H9 (cell line): ENCODE data around the gene TANC2. TPM values are rescaled to one million over a fixed set of nuclear protein-coding genes. Genes with fewer than 3 reads are reported as not detected.
A peak's percentile ranks its signal among the peaks of the same experiment; 100 is the strongest.

ENCODE experiments used
- DNase-seq: peaks from one replicate; pipeline ENCODE4 v3.0.0-alpha.2; 2017
- H2AFZ ChIP-seq: one replicate; pipeline ENCODE4 v1.6.1; 2013; ENCODE audit warnings: mild to moderate bottlenecking, low read length, control low read depth, moderate library complexity
- H2AK5ac ChIP-seq: 2 replicates; pipeline ENCODE4 v1.6.1; 2013; ENCODE audit warnings: low read length, control low read depth, mixed read lengths; ENCODE audit not compliant: insufficient read length
- H2BK120ac ChIP-seq: one replicate; pipeline ENCODE4 v1.6.1; 2013; ENCODE audit warnings: low read depth, mild to moderate bottlenecking, low read length, control low read depth, inconsistent platforms; ENCODE audit not compliant: poor library complexity, severe bottlenecking
- H2BK12ac ChIP-seq: 2 replicates; pipeline ENCODE4 v1.6.1; 2013; ENCODE audit warnings: low read length, control low read depth, mixed read lengths, low read depth; ENCODE audit not compliant: insufficient read length
- H2BK15ac ChIP-seq: 2 replicates; pipeline ENCODE4 v1.6.1; 2013; ENCODE audit warnings: low read depth, low read length, control low read depth
- H2BK20ac ChIP-seq: one replicate; pipeline ENCODE4 v1.6.1; 2013; ENCODE audit warnings: low read depth, mild to moderate bottlenecking, low read length, control low read depth, inconsistent platforms; ENCODE audit not compliant: poor library complexity, severe bottlenecking
- H2BK5ac ChIP-seq: 2 replicates; pipeline ENCODE4 v1.6.1; 2013; ENCODE audit warnings: low read length, control low read depth, mixed read lengths; ENCODE audit not compliant: insufficient read length
- H3K14ac ChIP-seq: 2 replicates; pipeline ENCODE4 v1.6.1; 2013; ENCODE audit warnings: low read length, control low read depth; ENCODE audit not compliant: insufficient read depth
- H3K18ac ChIP-seq: 2 replicates; pipeline ENCODE4 v1.6.1; 2013; ENCODE audit warnings: low read depth, mild to moderate bottlenecking, mixed read lengths, low read length, control low read depth; ENCODE audit not compliant: insufficient read length
- H3K23ac ChIP-seq: 2 replicates; pipeline ENCODE4 v1.6.1; 2013; ENCODE audit warnings: low read length, control low read depth, mixed read lengths, low read depth; ENCODE audit not compliant: insufficient read length
- H3K23me2 ChIP-seq: 2 replicates; pipeline ENCODE4 v1.6.1; 2013; ENCODE audit warnings: low read depth, mild to moderate bottlenecking, mixed read lengths, low read length, control low read depth; ENCODE audit not compliant: insufficient read length, poor library complexity, severe bottlenecking
- H3K27ac ChIP-seq: 2 replicates; pipeline ENCODE4 v1.5.1; 2013; ENCODE audit warnings: low read length, control low read depth, mixed read lengths, low read depth; ENCODE audit not compliant: insufficient read length
- H3K27me3 ChIP-seq: 2 replicates; pipeline ENCODE4 v1.6.1; 2013; ENCODE audit warnings: low read length, control low read depth, inconsistent platforms; ENCODE audit not compliant: insufficient read depth
- H3K4ac ChIP-seq: 2 replicates; pipeline ENCODE4 v1.6.1; 2013; ENCODE audit warnings: low read depth, mild to moderate bottlenecking, control low read depth, inconsistent platforms, low read length, moderate library complexity
- H3K4me1 ChIP-seq: 2 replicates; pipeline ENCODE4 v1.6.1; 2013; ENCODE audit warnings: low read length, control low read depth, inconsistent platforms; ENCODE audit not compliant: insufficient read depth
- H3K4me2 ChIP-seq: 2 replicates; pipeline ENCODE4 v1.6.1; 2013; ENCODE audit warnings: low read length, control low read depth, mixed read lengths; ENCODE audit not compliant: insufficient read length, insufficient read depth
- H3K56ac ChIP-seq: 2 replicates; pipeline ENCODE4 v1.6.1; 2013; ENCODE audit warnings: low read depth, mild to moderate bottlenecking, mixed read lengths, low read length, control low read depth; ENCODE audit not compliant: insufficient read length
- H3K79me1 ChIP-seq: 2 replicates; pipeline ENCODE4 v1.6.1; 2013; ENCODE audit warnings: low read depth, mild to moderate bottlenecking, moderate library complexity, low read length, control low read depth, inconsistent platforms; ENCODE audit not compliant: insufficient read depth, poor library complexity, severe bottlenecking
- H3K79me2 ChIP-seq: 2 replicates; pipeline ENCODE4 v1.6.1; 2013; ENCODE audit warnings: low read length, control low read depth, inconsistent platforms; ENCODE audit not compliant: insufficient read depth
- H3K9ac ChIP-seq: 2 replicates; pipeline ENCODE4 v1.6.1; 2013; ENCODE audit warnings: low read length, control low read depth, mixed read lengths; ENCODE audit not compliant: insufficient read length; ENCODE audit errors: extremely low read depth
- H3K9me3 ChIP-seq: one replicate; pipeline ENCODE4 v1.6.1; 2013; ENCODE audit warnings: low read depth, low read length, inconsistent platforms; ENCODE audit not compliant: control insufficient read depth
- H3T11ph ChIP-seq: one replicate; pipeline ENCODE4 v1.6.1; 2013; ENCODE audit warnings: mild to moderate bottlenecking, low read length, control low read depth, inconsistent platforms
- H4K20me1 ChIP-seq: one replicate; pipeline ENCODE4 v1.6.1; 2013; ENCODE audit not compliant: control insufficient read depth, insufficient read length, insufficient read depth
- H4K5ac ChIP-seq: 2 replicates; pipeline ENCODE4 v1.6.1; 2013; ENCODE audit warnings: low read depth, mild to moderate bottlenecking, mixed read lengths, low read length, control low read depth; ENCODE audit not compliant: insufficient read length
- H4K8ac ChIP-seq: replicated peaks from 2 replicates; pipeline ENCODE4 v1.6.1; 2013; ENCODE audit warnings: low read length, control low read depth, mixed read lengths, low read depth; ENCODE audit not compliant: insufficient read length
- H4K91ac ChIP-seq: 2 replicates; pipeline ENCODE4 v1.6.1; 2013; ENCODE audit warnings: low read depth, mild to moderate bottlenecking, moderate library complexity, mixed read lengths, low read length, control low read depth; ENCODE audit not compliant: insufficient read length
- H3K27ac Mint-ChIP-seq, 3 experiments: 2 replicates in 2 of 3; 3 replicates in 1 of 3; pipeline ENCODE4 v1.8.0; 2020 to 2021; ENCODE audit warnings: mixed read lengths in 3 of 3, mild to moderate bottlenecking in 1 of 3, moderate library complexity in 1 of 3
- H3K27me3 Mint-ChIP-seq: 2 replicates; pipeline ENCODE4 v1.8.0; 2021; ENCODE audit warnings: low read depth, mild to moderate bottlenecking, moderate library complexity, mixed read lengths
- H3K36me3 Mint-ChIP-seq, 3 experiments: 2 replicates in 2 of 3; 3 replicates in 1 of 3; pipeline ENCODE4 v1.8.0; 2020 to 2021; ENCODE audit warnings: low read depth in 3 of 3, mixed read lengths in 3 of 3; ENCODE audit not compliant: insufficient read depth in 1 of 3
- H3K4me1 Mint-ChIP-seq, 2 experiments: 2 replicates each; pipeline ENCODE4 v1.8.0; 2020; ENCODE audit warnings: mixed read lengths in 2 of 2
- H3K4me3 Mint-ChIP-seq, 2 experiments: 2 replicates in 1 of 2; 3 replicates in 1 of 2; pipeline ENCODE4 v1.8.0; 2020 to 2021; ENCODE audit warnings: mild to moderate bottlenecking in 2 of 2, mixed read lengths in 2 of 2, moderate library complexity in 1 of 2
- H3K9me3 Mint-ChIP-seq, 2 experiments: 2 replicates in 1 of 2; 3 replicates in 1 of 2; pipeline ENCODE4 v1.8.0; 2020; ENCODE audit warnings: mild to moderate bottlenecking in 2 of 2, mixed read lengths in 2 of 2, moderate library complexity in 1 of 2
- WGBS: extraction: QIAGEN DNeasy Blood & Tissue Kit; methylation state at CpG from one replicate; pipeline ENCODE4 v1.1.7; 2013; ENCODE audit warnings: missing lambda C conversion rate, low lambda C conversion rate, mixed read lengths; ENCODE audit not compliant: insufficient read length; ENCODE audit errors: extremely low coverage; 5-methylcytosine and 5-hydroxymethylcytosine counted together
- total RNA-seq: library from RNA; stranded (reverse); gene quantifications from 2 replicates; pipeline ENCODE4 v1.2.1, GENCODE V29; 2021
- TF ChIP-seq, protein P1 (sequence below): fragments of 200-600 bp; sonication (generic); conservative IDR thresholded peaks from 3 replicates; pipeline ENCODE4 v1.8.0; 2021; ENCODE audit warnings: antibody characterized with exemption, mild to moderate bottlenecking

TANC2 gene
- total RNA-seq, 1 experiment from 2014 or later: 7.3 TPM

DNA sequence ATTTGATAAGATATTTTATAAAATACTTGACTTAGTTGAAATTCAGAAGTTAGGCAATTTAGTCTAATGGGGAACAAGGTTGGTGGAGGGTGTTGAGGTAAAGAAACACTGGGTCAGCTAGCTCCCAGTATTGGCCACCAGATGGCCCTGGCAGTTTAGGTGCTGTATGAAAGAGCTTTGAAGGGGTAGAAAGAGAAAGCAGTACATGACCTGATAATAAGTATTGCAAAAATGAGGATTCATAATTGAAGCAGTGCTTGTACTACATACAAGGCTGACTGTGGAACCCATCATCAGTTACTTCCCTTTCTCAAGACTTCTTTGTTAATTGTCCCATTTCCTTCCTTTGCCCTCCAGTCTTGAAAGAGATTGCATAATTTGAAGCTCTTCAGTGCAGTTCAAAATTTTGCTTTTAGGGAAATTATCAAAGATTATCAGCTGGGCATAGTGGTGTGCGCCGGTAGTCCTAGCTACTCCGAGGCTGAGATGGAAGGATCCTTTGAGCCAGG, 29.4 kb downstream of the TANC2 start:
- no peak overlapping the region for H2BK20ac ChIP-seq

More for the DNA sequence above, 29.4 kb downstream of the TANC2 start:
- H3K27ac ChIP-seq: no peak overlapping the region
- H4K91ac ChIP-seq: no peak overlapping the region
- H2AFZ ChIP-seq: no peak overlapping the region
- no peak overlapping the region for H3K23ac ChIP-seq
- no peak overlapping the region for H2BK5ac ChIP-seq
- no peaks in the 10 kb centered on the region for H3K23me2 ChIP-seq
- Mint-ChIP-seq H3K27me3 (no peaks in the 10 kb centered on the region; the same call in 1 of the 2 replicates), H3K36me3 (no peaks in the 10 kb centered on the region), H3K27ac (no peak overlapping the region), H3K4me3 (no peak overlapping the region), H3K4me1 (0 out of 4 replicates have a peak, but pooled peaks cover 0 to 3% of the 10 kb centered on the region in 2 experiments), H3K9me3 (no peaks in the 10 kb centered on the region; a peak in 1 of 5 replicates)
- no peak overlapping the region for H2BK15ac ChIP-seq
- H3K4ac ChIP-seq: no peak overlapping the region
- H2BK12ac ChIP-seq: no peak overlapping the region
- H4K8ac ChIP-seq: no peak overlapping the region
- no peaks in the 10 kb centered on the region for H4K20me1 ChIP-seq
- no peak overlapping the region for H3K4me2 ChIP-seq
- TF ChIP-seq, protein P1, sequence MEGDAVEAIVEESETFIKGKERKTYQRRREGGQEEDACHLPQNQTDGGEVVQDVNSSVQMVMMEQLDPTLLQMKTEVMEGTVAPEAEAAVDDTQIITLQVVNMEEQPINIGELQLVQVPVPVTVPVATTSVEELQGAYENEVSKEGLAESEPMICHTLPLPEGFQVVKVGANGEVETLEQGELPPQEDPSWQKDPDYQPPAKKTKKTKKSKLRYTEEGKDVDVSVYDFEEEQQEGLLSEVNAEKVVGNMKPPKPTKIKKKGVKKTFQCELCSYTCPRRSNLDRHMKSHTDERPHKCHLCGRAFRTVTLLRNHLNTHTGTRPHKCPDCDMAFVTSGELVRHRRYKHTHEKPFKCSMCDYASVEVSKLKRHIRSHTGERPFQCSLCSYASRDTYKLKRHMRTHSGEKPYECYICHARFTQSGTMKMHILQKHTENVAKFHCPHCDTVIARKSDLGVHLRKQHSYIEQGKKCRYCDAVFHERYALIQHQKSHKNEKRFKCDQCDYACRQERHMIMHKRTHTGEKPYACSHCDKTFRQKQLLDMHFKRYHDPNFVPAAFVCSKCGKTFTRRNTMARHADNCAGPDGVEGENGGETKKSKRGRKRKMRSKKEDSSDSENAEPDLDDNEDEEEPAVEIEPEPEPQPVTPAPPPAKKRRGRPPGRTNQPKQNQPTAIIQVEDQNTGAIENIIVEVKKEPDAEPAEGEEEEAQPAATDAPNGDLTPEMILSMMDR: peak; percentile 75
- no peak overlapping the region for H3K56ac ChIP-seq
- no peaks in the 10 kb centered on the region for H3K4me1 ChIP-seq
- no peaks in the 10 kb centered on the region for H3K27me3 ChIP-seq
- no peak overlapping the region for H3K14ac ChIP-seq
- DNase-seq: no peak
- H3K9me3 ChIP-seq: no peaks in the 10 kb centered on the region
- no peak overlapping the region for H2AK5ac ChIP-seq
- no peak overlapping the region for H2BK120ac ChIP-seq
- no CpG with 5 or more reads among the region's 3 CpGs for WGBS
- H3K18ac ChIP-seq: no peak overlapping the region
- no peak overlapping the region for H3T11ph ChIP-seq
- H3K79me2 ChIP-seq: no peaks in the 10 kb centered on the region; the same call in 1 of the 2 replicates
- H3K9ac ChIP-seq: no peak overlapping the region
- H3K79me1 ChIP-seq: no peaks in the 10 kb centered on the region
- no peak overlapping the region for H4K5ac ChIP-seq
